GM19035 (cell line): Measurements from ENCODE around the gene ARMH3.

Source experiments
- ATAC-seq: cut with Tn5 transposase; IDR thresholded peaks from one replicate; pipeline ENCODE4 v1.9.1; 2021; ENCODE audit not compliant: unreplicated experiment

Gene ARMH3

DNA sequence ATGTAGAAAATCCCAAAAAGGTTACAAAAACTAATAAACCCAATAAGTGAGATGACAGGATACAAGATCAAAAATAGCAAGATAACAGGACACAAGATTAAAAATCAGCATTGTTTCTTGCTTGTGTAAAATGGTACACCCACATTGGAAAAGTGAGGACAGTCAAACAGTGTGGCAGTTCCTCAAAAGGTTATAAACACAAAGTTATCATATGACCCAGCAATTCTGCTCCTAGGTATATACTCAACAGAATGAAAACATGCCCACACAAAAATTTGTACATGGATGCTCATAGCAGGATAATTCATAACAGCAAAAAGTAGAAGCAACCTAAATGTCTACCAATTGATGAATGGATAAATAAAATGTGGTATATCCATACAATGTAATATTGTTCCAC is 105.8 kb downstream of the ARMH3 start:
- no peak for ATAC-seq

DNA sequence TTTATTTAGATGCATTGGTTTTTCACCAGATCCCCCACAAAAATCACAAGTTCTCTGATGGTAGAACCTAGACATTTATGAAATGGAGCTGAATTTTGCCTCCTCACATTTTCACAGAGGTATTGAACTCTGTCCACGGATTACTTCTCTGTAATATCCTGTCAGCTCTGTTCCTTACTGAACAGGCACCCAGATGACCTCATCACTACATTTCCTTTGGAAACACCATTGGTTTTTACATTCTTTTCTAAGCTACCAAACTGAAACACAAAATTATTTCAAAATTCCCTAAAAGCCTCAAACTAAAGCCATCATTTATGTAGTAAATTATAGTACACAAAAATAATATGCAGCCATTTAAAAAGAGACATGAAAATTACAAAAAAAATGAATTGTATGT is 114.1 kb downstream of the ARMH3 start:
- no peak for ATAC-seq

DNA sequence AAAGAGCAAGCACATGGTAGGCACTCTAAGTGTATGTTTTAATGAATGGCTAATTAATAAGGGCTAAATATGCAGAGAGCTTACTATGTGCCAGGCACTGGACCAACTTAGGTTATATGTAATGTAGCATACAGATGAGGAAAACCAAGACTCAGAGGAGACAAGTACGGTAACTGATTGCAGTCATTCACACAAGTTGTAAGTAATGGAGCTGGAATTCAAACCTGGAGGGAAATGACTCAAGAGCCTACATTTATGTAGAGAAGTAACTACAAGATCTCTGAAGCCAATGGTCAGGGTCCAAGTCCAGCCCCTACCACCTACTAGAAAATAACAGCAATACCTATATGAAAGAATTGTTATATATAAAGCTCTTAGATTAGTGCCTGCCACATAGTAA is 115.1 kb downstream of the ARMH3 start:
- ATAC-seq, result no peak

DNA sequence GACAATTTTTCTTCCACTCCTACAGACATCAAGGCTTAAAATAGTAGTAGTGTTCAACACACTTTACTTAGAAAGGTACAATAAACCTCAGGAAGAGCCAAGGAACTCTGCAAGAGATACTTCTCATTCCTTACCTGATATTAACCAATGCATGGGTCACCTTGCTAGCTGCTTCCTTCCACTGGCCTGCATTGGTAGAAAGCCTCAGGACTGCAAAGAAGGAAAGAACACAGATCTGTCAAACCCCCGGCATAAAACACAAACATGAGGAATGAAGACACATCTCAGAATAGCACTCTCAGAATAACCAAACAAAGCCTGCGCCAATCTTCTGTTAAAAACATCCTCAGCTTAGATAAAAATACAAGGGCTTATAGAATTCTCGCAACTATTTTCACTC is 116.2 kb downstream of the ARMH3 start:
- ATAC-seq, result no peak

DNA sequence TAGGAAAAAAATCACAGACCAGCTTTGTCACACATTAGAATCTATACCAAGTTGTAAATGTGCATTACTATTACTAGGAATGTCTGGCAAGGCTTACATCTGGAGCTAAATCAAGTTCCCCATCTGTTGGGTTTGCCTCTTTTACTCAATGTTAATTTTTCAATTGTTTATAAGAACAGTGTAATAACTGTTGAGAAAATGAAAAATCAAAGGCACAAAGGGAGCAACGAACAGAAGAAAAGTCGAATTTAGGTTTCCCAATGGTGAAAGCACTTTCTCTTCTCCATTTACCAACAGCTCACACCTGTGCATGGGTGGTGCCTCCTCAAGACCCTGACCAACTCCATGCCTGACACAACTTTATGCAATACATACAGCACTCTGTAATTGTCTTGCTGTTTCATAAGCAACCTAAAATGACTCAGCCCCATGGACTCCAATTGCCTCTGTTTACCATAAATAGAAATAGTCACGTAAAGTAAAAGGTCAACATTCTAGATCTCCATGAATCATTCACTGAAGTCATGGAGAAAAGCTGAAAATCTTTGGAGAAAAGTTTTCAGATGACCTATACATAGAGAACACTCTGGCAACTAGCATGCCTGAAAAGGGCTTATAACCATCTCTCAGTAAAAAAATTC is 116.8 kb downstream of the ARMH3 start:
- ATAC-seq, result no peak

DNA sequence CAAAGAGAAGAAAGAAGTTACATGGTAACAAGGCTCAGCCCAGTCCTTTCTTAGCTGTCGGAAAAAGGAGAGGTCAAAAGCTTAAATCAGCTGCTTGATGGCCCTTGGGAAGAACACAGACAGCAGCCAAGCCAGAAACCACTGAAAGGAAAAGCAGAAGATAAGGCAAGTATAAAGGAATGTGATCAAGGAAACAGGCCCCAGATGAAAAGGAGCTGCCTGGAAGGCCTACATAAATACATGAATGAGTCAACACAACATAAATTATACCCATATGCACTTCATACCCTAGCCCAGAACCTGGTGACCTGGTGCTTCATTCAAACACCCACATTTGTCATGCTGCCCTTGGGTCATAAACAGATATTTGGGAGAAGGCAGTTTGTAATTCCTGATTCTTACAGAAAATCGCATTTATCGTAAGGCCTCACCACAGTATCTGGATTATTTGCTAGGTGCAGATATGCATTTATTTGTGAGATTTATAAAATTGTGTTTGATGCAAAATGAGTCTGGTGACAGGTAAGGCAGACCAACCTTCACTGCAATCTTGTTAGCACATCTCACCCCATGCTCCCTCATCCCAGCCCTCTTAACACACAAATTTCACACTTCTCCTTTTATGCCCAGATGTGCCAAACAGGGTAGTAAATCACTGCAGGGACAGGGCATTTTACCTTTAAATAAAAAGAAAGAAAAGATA is 117.5 kb downstream of the ARMH3 start:
- no peak for ATAC-seq

DNA sequence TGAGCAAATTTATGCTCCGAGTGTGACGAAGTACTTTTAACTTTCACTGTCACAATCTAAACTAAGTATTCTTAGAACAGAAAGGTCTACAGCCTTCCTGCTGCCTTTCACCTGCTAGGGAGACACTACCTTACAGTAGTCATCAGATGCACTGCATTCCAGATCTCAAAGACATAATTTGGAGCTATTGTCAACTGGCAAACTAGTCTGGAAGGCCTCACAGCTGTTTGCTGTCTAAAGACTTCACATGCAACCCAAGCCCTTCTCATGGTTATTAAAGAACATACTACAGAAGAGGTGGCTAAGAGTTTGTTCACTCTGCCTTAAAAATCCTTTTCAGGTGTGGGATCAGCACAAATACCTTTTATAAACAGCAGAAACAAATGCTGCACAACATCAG is 120.5 kb downstream of the ARMH3 start:
- no peak for ATAC-seq

DNA sequence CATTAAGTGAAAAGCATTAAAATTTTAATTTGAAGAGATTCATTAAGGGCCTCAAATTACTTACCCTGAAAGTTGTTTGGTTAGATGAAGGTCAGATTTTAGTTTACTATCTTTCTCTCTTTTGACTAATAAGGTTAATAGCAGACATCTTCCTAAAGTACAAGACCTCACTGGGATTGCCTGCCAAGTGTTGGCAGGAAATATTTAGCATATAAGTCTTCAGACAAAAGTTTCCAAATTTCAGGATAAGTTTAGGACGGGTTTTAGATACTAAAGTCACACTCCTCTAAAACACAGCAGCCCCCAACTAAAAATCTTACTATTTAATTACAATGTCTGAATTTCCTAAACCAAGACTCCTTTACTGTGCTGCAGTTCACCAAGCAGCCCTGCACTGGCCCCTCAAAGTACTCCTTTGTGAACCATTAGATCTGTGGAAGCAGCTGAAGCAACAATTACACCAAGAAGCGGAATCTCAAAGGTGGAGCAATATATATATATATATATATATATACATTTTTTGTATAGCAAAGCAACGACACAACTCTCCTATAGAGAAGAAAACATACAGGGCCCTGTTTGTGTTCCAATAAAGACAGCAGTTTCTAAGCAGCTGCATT is 121.2 kb downstream of the ARMH3 start:
- no peak for ATAC-seq

DNA sequence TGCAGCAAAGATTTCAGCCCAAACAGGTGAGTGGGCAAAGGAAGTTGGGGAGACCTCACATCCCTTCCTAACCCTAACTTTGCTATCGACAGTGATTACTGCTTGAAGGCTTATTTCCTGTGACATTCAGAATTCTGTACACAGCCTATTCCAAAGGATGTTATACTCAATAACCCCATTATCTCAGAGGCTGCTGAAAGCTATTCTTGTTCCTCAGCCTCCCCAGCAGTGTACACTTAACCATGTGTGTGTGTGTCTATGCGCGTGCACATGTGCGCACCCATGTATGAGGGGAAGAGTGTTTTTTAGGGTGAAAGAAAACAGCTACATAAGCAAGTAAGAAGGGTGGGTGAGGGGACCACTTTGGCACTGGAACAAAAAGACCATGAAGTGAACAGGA is 122.0 kb downstream of the ARMH3 start:
- no peak for ATAC-seq

DNA sequence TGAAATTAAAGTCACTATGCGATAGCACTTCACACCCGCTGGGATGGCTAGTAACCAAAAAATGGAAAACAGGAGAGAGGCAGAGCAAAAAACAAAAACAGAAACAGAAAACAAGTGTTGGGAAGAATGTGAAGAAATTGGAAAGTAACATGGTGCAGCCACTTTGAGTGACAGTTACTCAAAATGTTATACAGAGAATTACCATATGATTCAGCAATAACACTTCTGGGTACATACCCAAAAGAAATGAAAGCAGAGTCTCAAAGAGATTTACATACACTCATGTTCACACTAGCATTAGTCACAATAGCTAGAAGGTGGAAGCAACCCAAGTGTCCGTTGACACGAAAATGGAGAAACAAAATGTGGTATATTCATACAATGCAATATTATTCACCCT is 123.8 kb downstream of the ARMH3 start:
- ATAC-seq, result no peak

DNA sequence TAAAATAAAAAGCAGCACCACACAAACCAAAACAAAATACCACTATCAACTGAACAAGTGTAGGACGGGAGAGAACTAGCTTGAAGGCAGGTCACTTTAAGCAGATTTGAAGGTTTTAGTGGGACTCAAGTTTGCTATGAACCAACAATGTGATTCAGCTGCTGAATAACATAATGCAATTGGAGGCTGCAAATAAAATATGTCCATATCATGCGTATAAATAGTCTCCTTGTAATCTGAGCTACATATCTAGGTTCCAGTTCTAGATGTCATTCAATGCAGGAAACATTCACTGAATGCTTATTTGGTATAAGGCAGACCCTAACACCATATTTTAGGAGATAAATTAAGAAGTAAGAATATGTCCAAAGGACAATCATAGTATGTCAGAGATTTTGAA is 130.9 kb downstream of the ARMH3 start:
- ATAC-seq, result no peak

DNA sequence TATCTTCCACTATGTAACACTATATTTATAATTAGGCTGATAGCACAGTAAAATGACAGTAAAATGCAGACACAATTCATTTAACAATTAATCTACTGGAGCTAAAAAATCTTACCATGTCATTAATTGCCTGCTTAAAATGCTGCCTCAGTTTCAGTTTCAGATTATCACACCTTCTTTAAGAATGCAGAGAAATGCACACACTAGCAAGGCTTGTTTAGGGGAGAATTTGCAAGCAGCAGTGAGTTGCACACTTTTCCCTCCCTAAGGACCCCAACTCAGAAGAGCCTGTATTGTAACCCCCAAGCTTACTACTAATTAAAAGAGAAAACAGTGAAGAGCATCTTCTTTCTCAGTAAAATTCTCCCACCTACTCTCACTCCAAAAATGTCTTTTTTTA is 132.7 kb downstream of the ARMH3 start:
- ATAC-seq, result no peak

DNA sequence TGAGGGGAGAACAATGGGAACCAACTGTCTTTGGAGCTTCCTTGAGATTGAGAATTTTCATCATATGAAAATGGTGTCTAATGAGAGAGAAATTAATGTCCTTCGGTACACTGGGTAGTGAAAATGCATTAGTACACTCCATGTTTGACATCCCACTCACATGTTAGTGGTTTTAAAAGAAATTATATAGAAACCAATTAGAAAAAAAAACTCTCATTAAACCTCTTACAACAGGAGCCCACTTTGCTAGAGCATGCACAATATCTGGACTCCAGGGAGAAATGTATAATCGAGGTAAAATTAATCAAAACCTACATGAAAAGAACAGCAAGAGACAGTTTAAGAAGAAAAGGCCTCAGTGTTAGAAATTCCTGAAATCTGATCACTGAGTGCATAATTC is 133.1 kb downstream of the ARMH3 start:
- no peak for ATAC-seq

DNA sequence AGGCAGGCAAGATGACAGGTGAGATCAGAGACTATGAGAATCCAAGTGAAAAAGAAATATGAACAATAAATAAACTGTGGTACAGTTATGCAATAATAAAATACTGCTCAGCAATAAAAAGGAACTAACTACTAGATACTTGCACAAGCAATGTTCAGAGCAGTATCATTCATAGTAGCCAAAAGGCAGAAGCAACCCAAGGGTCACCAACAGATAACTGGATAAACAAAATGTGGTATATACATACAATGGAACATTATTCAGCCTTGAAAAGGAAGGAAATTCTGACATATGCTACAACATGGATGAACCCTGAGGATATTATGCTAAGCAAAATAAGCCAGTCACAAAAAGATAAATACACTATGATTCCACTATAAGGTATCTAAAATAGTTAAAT is 135.4 kb downstream of the ARMH3 start:
- no peak for ATAC-seq

DNA sequence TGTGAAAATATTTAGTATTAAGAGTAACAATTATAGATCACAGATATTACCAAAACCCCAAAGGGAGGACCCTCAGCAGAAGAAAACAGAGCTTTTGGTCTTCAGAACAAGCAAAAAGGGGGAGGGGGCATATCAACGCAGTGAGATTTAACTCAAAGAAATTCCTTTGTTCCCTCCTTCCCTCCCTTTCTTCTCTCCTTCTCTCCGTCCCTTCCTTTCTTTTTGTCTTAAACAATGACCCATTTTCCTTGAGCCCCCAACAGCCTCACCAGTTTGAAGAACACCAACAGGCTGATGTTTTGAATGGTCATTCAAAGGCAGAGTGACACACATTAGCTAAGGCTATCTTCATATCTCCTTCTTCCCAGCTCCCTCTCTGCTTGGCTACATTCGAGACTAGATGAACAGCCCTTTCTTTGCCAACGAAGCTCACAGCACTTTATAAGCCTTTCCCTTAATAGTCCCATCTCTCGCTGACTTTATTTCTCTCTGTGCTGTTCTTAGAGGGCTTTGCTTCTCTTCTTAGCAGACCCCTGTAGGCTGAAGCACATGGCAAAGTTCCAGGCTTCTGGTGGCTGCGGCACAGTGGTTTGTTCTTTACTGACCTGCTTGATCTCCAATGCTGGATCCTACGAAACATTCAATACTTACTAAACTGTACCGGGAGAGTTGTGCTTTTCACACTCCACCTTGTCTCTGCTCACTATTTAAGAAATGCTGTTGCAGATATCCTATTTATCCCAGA is 136.8 kb downstream of the ARMH3 start:
- ATAC-seq, result no peak

DNA sequence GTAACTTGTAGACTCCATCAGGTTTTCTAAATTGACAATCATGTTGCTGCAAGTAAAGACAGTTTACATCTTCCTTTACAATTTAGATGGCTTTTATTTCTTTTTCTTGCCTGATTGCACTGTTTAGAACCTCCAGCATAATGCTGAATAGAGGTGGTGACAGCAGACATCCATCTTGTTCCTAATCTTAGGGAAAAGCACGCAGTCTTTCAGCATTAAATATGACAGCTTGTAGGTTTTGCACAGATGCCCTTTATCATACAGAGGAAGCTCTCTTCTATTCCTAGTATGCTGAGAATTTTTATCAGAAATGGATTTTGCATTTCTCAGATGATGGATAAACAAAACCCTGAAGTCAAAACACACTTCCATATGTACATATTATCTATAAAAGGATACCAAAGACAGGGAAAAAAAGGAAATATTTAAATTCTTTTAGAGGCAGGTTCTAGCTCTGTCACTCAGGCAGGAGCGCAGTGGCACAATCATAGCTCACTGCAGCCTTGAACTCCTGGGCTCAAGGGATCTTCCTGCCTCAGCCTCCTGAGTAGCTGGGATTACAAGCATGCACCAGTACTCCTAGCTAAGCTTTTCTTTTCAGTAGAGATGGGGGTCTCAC is 143.3 kb downstream of the ARMH3 start:
- ATAC-seq, result no peak

DNA sequence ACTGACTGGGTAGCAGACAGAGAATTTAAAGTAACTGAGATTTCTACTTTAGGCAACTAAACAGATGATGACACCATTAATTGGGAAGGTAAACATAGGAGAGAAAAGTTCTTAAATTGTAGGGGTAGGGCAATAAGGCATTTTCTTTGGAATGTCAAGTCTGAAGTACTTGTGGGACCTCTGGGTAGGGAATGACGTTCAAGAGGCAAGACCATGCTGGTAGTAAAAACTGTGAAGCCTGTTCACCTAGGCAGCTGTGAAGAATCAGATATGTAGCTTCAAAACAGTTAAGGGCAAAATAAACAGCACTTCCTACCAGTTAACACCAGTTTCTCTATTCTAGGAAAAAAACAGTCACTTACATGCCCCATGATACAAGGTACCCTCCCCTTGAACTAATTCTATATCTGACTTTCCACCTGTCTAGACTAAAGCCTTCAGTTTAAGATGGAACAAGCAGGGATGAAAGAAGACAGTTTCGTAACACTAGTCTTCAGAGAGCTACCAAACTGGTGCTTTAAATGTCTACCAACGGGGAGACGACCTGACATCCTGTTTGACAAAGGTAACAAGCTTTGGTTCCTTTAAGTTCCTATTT is 149.3 kb downstream of the ARMH3 start:
- ATAC-seq, result no peak

DNA sequence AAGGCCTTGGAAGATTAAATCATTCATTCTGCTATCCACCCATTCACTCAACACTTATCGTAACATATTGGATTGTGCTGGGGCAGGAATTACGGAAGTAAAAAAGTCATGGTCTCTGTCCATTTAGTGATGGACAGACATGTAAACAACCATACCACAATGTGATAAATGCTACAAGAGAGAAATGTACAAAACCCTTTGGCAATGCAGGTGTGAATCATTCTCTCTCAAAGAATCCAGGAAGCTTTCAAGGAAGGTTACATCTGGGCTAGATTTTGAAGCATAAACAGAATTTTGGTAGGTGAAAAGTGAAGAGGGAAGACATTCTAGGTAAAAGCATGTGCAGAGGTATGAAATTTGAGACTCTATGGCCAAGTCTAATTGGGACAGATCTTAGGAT is 150.7 kb downstream of the ARMH3 start:
- no peak for ATAC-seq

DNA sequence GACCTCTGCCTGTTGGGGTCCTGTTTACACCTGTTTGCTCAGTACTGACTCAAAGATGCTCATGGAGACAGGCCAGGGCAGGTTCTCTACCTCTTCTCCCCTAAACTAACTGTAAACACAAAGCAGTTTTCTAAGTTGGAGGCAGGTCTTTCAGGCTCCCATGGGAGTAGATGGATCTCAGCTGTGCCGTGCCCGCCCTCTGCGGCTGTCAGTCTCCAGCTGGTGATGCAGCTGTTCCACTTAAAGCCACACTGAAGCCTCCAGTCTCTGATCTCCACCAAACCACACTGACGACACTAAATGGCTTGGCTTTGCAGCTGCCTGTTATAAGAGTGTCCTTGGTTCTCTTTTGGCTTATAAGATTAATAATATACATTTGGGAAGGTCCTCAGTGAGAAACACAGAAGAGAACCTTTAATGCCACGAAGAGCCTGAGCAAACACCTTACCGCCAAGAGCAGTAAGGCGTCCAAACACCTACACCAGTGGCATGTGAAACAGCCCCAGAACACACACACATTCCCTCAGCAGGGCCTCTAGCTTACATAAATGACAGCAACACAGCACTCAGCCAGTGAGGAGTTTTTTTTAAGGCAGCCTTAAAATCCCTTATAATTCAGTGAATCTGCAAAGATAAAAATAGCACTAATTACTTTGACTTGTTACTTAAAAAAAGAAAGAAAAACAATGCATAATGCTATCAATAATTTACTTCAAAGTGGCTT is 152.0 kb downstream of the ARMH3 start:
- ATAC-seq, result peak; percentile 67

DNA sequence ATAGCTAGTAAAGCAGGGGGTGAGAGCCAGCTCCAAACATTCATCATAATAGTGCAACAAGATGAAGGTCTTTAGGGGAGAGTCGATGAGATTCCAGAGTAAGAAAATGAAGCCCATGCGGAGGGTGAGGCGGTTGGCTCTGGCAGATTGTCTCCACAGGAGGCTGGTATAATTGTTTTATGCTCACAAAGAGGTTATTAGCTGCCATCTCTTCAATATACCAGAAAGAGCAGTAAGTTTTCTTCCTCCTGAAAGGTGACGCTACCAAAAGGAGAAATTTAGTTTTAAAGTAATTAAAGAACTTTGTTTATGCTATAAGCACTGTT is 153.2 kb downstream of the ARMH3 start:
- ATAC-seq, result no peak
